Urinary bladder (tissue), 4 donors: Measurements from ENCODE around the gene TBC1D13. TPM values are rescaled to one million over a fixed set of nuclear protein-coding genes. Genes with fewer than 3 reads are reported as not detected.
"Not testable (repeated sequence)": the region's sequence is repeated elsewhere in the genome, so short reads cannot be mapped to it uniquely, and the experiment has no call there.

Experiments used
- DNase-seq: peaks from one replicate; pipeline ENCODE4 v3.0.0-alpha.2; 2015; ENCODE audit errors: extremely low spot score
- H3K27ac ChIP-seq: one replicate; pipeline ENCODE4 v1.5.1; 2013; ENCODE audit warnings: low read depth, mild to moderate bottlenecking, moderate library complexity
- H3K36me3 ChIP-seq: one replicate; pipeline ENCODE4 v1.6.1; 2013; ENCODE audit warnings: mild to moderate bottlenecking, moderate library complexity; ENCODE audit not compliant: insufficient read depth
- H3K4me1 ChIP-seq: one replicate; pipeline ENCODE4 v1.6.1; 2013; ENCODE audit warnings: mild to moderate bottlenecking, moderate library complexity; ENCODE audit not compliant: insufficient read depth
- H3K4me3 ChIP-seq: one replicate; pipeline ENCODE4 v1.5.1; 2013; ENCODE audit warnings: low read depth, low read length
- WGBS: extraction: QIAGEN DNeasy Blood & Tissue Kit; methylation state at CpG from one replicate; pipeline ENCODE4 v1.1.7; 2013; 5-methylcytosine and 5-hydroxymethylcytosine counted together
- polyA plus RNA-seq: library from polyadenylated mRNA; stranded (reverse); fragments of 200-250 nt; gene quantifications from one replicate; pipeline ENCODE4 v1.2.3, GENCODE V29; 2013
- total RNA-seq: library from RNA; depleted of rRNA; stranded (reverse); fragments of >200 nt; gene quantifications from one replicate; pipeline ENCODE4 v1.2.3, GENCODE V29; 2014
- donor health status: healthy with polysubstance abuse.
- donor health status: healthy.

Gene TBC1D13
- total and polyA plus RNA-seq, 2 donors: 8.2 to 22.5 TPM

- WGBS: 46% methylated on average over 2 of the region's 2 CpGs
- not testable (repeated sequence) for DNase-seq, H3K4me3 ChIP-seq, H3K4me1 ChIP-seq, H3K27ac ChIP-seq, H3K36me3 ChIP-seq
These were observed 7.9 kb downstream of the TBC1D13 start for GRCh38 chr9:128794961-128795360.

GRCh38 chr9:128798896-128799295 lies 11.8 kb downstream of the TBC1D13 start:
- Histone ChIP-seq H3K27ac (no peak overlapping the region), H3K4me1 (no peaks in the 10 kb centered on the region), H3K4me3 (no peak overlapping the region), H3K36me3 (peaks cover 9% of the 10 kb centered on the region)
- no peak for DNase-seq
- WGBS: 92% methylated on average over 8 of the region's 8 CpGs

- Histone ChIP-seq H3K4me3 (no peak overlapping the region), H3K4me1 (no peaks in the 10 kb centered on the region), H3K27ac (no peak overlapping the region), H3K36me3 (peaks cover 9% of the 10 kb centered on the region)
- 93% methylated on average over 7 of the region's 7 CpGs for WGBS
- DNase-seq: no peak
These were observed 13.0 kb downstream of the TBC1D13 start for GRCh38 chr9:128800061-128800460.

GRCh38 chr9:128802482-128802881 lies 15.4 kb downstream of the TBC1D13 start:
- 93% methylated on average over 4 of the region's 4 CpGs for WGBS
- Histone ChIP-seq H3K4me3 (no peak overlapping the region), H3K4me1 (no peaks in the 10 kb centered on the region), H3K27ac (no peak overlapping the region), H3K36me3 (peaks cover 5% of the 10 kb centered on the region)
- DNase-seq: no peak

- DNase-seq: no peak
- no peak overlapping the region for H3K27ac ChIP-seq
- 88% methylated on average over 14 of the region's 14 CpGs for WGBS
- no peaks in the 10 kb centered on the region for H3K36me3 ChIP-seq
- H3K4me3 ChIP-seq: no peak overlapping the region
- no peaks in the 10 kb centered on the region for H3K4me1 ChIP-seq
These were observed 18.6 kb downstream of the TBC1D13 start for GRCh38 chr9:128805661-128806060.

GRCh38 chr9:128807827-128808226 lies 20.8 kb downstream of the TBC1D13 start:
- WGBS: 82% methylated on average over 14 of the region's 14 CpGs
- Histone ChIP-seq H3K4me3 (no peak overlapping the region), H3K27ac (no peak overlapping the region), H3K36me3 (no peaks in the 10 kb centered on the region), H3K4me1 (no peaks in the 10 kb centered on the region)
- no peak for DNase-seq

GRCh38 chr9:128808543-128808942 lies 21.5 kb downstream of the TBC1D13 start:
- no peaks in the 10 kb centered on the region for H3K4me1 ChIP-seq
- no peak overlapping the region for H3K4me3 ChIP-seq
- DNase-seq: no peak
- H3K36me3 ChIP-seq: no peaks in the 10 kb centered on the region
- WGBS: 83% methylated on average over 3 of the region's 3 CpGs
- no peak overlapping the region for H3K27ac ChIP-seq

GRCh38 chr9:128809036-128809599 lies 22.1 kb downstream of the TBC1D13 start:
- H3K4me1 ChIP-seq: no peaks in the 10 kb centered on the region
- H3K4me3 ChIP-seq: no peak overlapping the region
- DNase-seq: no peak
- no peaks in the 10 kb centered on the region for H3K36me3 ChIP-seq
- H3K27ac ChIP-seq: no peak overlapping the region
- 89% methylated on average over 12 of the region's 12 CpGs for whole genome bisulfite sequencing

GRCh38 chr9:128809831-128810230 lies 22.8 kb downstream of the TBC1D13 start:
- Histone ChIP-seq H3K4me3 (no peak overlapping the region), H3K36me3 (no peaks in the 10 kb centered on the region), H3K4me1 (no peaks in the 10 kb centered on the region), H3K27ac (no peak overlapping the region)
- no peak for DNase-seq
- 81% methylated on average over 2 of the region's 2 CpGs for WGBS

GRCh38 chr9:128810873-128811272 lies 23.8 kb downstream of the TBC1D13 start:
- H3K4me1 ChIP-seq: no peaks in the 10 kb centered on the region
- no peak for DNase-seq
- 86% methylated on average over 5 of the region's 5 CpGs for WGBS

GRCh38 chr9:128818099-128818838 lies 31.2 kb downstream of the TBC1D13 start, which contains the start of gene ENDOG:
ENDOG (plus strand) TSS chr9:128818500; CDS start chr9:128818685, 185 bp downstream.
- under 1% methylated on average over 70 of the region's 70 CpGs for WGBS
- Histone ChIP-seq H3K4me3 (peak within 1 kb of the TSS; percentile 77), H3K36me3 (peaks cover 3% of the 10 kb centered on the region), H3K4me1 (no peaks in the 10 kb centered on the region), H3K27ac (peak within 1 kb of the TSS; percentile 77)
- peak; percentile 91 for DNase-seq

More at GRCh38 chr9:128810873-128811272, 23.8 kb downstream of the TBC1D13 start:
- Histone ChIP-seq H3K4me3 (no peak overlapping the region), H3K27ac (no peak overlapping the region), H3K36me3 (no peaks in the 10 kb centered on the region)

- peak overlapping the region; percentile 77 for H3K4me3 ChIP-seq
- no peak for DNase-seq
- peaks cover 5% of the 10 kb centered on the region for H3K36me3 ChIP-seq
- peak overlapping the region; percentile 77 for H3K27ac ChIP-seq
- H3K4me1 ChIP-seq: no peaks in the 10 kb centered on the region
- WGBS: 5% methylated on average over 90 of the region's 90 CpGs
These were observed 32.0 kb downstream of the TBC1D13 start for GRCh38 chr9:128818839-128819715.

GRCh38 chr9:128819716-128820664 lies 32.9 kb downstream of the TBC1D13 start:
- H3K36me3 ChIP-seq: peaks cover 6% of the 10 kb centered on the region
- WGBS: 47% methylated on average over 18 of the region's 18 CpGs
- no peak overlapping the region for H3K4me3 ChIP-seq
- no peak overlapping the region for H3K27ac ChIP-seq
- DNase-seq: no peak
- H3K4me1 ChIP-seq: no peaks in the 10 kb centered on the region
